Bronchial smooth muscle cell (primary cell): ENCODE measurements around the gene PSG1. TPM values are rescaled to one million over a fixed set of nuclear protein-coding genes. Genes with fewer than 3 reads are reported as not detected.

Source experiments
- total RNA-seq: library from RNA; depleted of rRNA; stranded (reverse); fragments of >200 nt; gene quantifications from 2 replicates; pipeline ENCODE4 v1.2.1, GENCODE V29; 2014

PSG1 gene
- total RNA-seq = under 0.01 and 0.17 TPM in 2 replicates

GRCh38 chr19:42879613-42880012 lies at the start of gene PSG1:
Gene PSG1, minus strand, starts transcription at chr19:42879713. Its CDS starts 132 bp downstream, at chr19:42879581.

GRCh38 chr19:42917634-42918033 lies 38.1 kb upstream of the PSG1 start, which contains the start of gene PSG6:
Gene PSG6, minus strand, starts transcription at chr19:42917894. Its CDS starts 102 bp downstream, at chr19:42917792.

Other genes starting within 250 kb of the PSG1 start
- not detected in 2 replicates for gene PSG3, start 139.2 kb downstream of the PSG1 start, total RNA-seq
- not detected in 2 replicates for gene PSG8, start 114.0 kb downstream of the PSG1 start, total RNA-seq
- not detected in 2 replicates for gene PSG6, start 38.2 kb upstream of the PSG1 start, total RNA-seq
- gene PSG7, start 57.5 kb upstream of the PSG1 start, total RNA-seq = not detected in 2 replicates
- not detected in 2 replicates for gene PSG11, start 146.8 kb upstream of the PSG1 start, total RNA-seq
- gene PSG2, start 203.0 kb upstream of the PSG1 start, total RNA-seq = not detected in 2 replicates